Ascending aorta (tissue), 2 donors: ENCODE measurements around the gene NOXA1. TPM values are rescaled to one million over a fixed set of nuclear protein-coding genes. Genes with fewer than 3 reads are reported as not detected.

Experiments used
- DNase-seq, 2 donors: peaks; one replicate each; pipeline ENCODE4 v3.0.0-alpha.2; 2019; ENCODE audit warnings: low spot score in 2 of 2
- H3K27ac ChIP-seq, 2 donors: fragments of 200-600 bp; sonication (generic); one replicate each; pipeline ENCODE4 v1.5.1; 2016 to 2017; ENCODE audit warnings: mild to moderate bottlenecking in 1 of 2
- H3K27me3 ChIP-seq: fragments of 200-600 bp; sonication (generic); one replicate; pipeline ENCODE4 v1.5.1; 2017
- H3K36me3 ChIP-seq, 2 donors: fragments of 200-600 bp; sonication (generic); one replicate each; pipeline ENCODE4 v1.5.1; 2016
- H3K4me1 ChIP-seq, 2 donors: fragments of 200-600 bp; sonication (generic); one replicate each; pipeline ENCODE4 v1.5.1; 2016 to 2017; ENCODE audit warnings: mild to moderate bottlenecking in 1 of 2
- H3K4me3 ChIP-seq, 2 donors: fragments of 200-600 bp; sonication (generic); one replicate each; pipeline ENCODE4 v1.5.1; 2016 to 2017; ENCODE audit warnings: mild to moderate bottlenecking in 1 of 2
- H3K9me3 ChIP-seq, 2 donors: fragments of 200-600 bp; sonication (generic); one replicate each; pipeline ENCODE4 v1.5.1; 2016
- intact Hi-C: fragments of 100-400 bp; cut with DNase I; formaldehyde crosslinking; loops from one replicate; pipeline ENCODE4 v1.15.1; 2023
- total RNA-seq: library from RNA; depleted of rRNA; stranded (reverse); fragments of >200 nt; gene quantifications from one replicate; pipeline ENCODE4 v1.1.0, GENCODE V29; 2016
- TF ChIP-seq, protein P1 (sequence below), 3 experiments: fragments of 200-600 bp in 2 of 3; fragments of 450-650 bp in 1 of 3; sonication (generic) in 2 of 3; IDR thresholded peaks; one replicate each; pipeline ENCODE4 v1.5.1; 2016 to 2019; ENCODE audit warnings: antibody characterized with exemption in 3 of 3, mild to moderate bottlenecking in 1 of 3, moderate library complexity in 1 of 3

Gene NOXA1
- total RNA-seq, 1 donor from 2014 or later = 6.9 TPM

DNA sequence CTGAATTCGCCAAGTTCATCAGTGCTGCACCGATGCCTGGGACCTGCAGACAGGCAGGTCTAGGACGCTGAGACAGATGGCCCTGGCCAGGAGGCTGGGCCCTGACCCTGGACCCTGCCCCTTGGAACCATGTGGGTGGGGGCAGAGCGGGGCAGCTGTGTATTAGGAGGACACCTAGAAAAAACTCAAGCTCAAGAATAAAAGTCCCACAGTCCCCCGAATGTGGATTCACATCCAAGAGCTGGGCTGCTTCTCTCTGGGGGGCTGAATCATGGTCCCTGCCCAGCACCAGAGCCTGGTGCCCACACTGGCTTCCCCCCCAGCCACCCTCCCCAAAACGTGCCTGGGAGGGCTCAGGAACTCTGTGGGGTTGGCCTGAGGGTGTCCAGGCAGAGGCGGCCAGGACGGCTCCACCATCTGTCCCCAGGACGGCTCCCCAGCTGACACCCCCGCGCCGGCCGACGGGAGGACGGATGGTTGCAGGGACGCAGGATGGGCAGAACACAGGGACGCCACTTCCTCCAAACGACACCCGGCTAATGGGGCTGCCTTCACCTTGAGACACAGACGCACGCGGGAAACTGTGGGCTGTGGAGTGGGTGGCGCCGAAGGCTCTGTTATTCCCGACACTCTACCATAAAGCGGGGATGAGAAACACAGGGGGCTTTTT lies 35.2 kb upstream of the NOXA1 start:
- intact Hi-C loops = no loop called here
- Histone ChIP-seq H3K36me3 (peaks cover 4 to 7% of the 10 kb centered on the region in 2 donors), H3K4me1 (no peaks in the 10 kb centered on the region), H3K27me3 (no peaks in the 10 kb centered on the region), H3K9me3 (no peaks in the 10 kb centered on the region), H3K4me3 (no peak overlapping the region), H3K27ac (peak overlapping the region in 1 of 2 donors; percentile 2)
- DNase-seq = no peak
- TF ChIP-seq, protein P1, sequence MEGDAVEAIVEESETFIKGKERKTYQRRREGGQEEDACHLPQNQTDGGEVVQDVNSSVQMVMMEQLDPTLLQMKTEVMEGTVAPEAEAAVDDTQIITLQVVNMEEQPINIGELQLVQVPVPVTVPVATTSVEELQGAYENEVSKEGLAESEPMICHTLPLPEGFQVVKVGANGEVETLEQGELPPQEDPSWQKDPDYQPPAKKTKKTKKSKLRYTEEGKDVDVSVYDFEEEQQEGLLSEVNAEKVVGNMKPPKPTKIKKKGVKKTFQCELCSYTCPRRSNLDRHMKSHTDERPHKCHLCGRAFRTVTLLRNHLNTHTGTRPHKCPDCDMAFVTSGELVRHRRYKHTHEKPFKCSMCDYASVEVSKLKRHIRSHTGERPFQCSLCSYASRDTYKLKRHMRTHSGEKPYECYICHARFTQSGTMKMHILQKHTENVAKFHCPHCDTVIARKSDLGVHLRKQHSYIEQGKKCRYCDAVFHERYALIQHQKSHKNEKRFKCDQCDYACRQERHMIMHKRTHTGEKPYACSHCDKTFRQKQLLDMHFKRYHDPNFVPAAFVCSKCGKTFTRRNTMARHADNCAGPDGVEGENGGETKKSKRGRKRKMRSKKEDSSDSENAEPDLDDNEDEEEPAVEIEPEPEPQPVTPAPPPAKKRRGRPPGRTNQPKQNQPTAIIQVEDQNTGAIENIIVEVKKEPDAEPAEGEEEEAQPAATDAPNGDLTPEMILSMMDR (IDR thresholded peaks at IDR 0.05) = no peak

DNA sequence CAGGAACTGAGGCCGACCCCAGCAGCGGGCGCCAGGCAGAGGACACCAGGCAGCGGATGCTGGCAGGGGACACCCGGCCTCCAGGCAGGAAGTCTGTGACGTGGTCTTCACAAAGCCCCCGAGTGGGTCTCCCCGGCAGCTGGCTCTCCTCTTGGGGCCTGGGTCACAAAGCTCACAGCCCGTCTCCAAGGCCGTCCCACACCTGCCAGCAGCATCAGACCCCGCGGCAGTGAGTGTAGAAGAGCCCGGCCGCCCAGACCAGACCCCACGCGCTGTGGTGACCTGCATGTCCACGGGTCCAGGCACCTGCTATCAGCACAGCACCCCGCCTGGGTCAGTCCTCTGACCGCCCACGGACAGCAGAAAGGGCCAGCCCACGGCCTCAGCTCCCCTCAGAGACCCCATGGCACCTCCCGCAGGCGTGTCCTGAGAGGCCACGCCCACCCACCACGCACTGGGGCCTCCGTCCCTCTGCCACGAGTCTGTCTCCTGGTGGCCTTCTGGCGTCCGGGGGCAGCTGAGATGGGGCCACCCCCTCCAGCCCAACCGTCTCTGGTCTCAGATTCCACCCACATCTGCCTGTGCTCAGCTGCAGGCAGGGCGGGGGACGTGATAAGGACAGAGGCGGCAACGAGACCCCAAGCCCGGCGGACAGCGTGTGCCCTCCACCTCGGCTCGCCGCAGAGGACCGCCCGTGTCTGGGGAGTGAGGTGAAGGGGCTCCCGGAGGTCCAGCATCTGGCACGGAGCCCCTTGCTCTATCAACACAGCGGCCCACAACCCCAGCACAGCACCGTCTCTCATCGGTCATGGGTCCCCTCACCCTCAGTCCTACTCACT lies 34.4 kb upstream of the NOXA1 start:
- H3K27me3 ChIP-seq = no peaks in the 10 kb centered on the region
- no peak overlapping the region for H3K27ac ChIP-seq
- no peak overlapping the region for H3K4me3 ChIP-seq
- H3K9me3 ChIP-seq = no peaks in the 10 kb centered on the region
- TF ChIP-seq, protein P1 (IDR thresholded peaks at IDR 0.05) = no peak
- intact Hi-C loops = no loop called here
- H3K4me1 ChIP-seq = no peaks in the 10 kb centered on the region
- no peak for DNase-seq
- H3K36me3 ChIP-seq = peaks cover 2 to 14% of the 10 kb centered on the region in 2 donors

DNA sequence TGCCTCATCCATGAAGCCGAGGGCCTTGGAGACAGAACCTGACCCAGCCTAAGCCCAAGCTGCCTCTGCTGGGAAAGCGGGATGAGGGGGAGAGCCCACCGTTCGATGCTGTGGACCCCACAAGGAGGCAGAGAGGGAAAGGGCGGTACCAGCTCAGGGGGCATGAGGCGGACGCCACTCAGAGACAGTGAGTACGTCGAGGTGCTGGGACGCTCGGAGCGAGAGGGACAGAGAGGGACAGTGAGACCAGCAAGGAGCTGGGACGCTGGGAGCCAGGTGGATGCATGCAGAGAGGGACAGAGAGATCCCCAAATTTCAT lies 33.8 kb upstream of the NOXA1 start:
- TF ChIP-seq, protein P1 (IDR thresholded peaks at IDR 0.05) = no peak

DNA sequence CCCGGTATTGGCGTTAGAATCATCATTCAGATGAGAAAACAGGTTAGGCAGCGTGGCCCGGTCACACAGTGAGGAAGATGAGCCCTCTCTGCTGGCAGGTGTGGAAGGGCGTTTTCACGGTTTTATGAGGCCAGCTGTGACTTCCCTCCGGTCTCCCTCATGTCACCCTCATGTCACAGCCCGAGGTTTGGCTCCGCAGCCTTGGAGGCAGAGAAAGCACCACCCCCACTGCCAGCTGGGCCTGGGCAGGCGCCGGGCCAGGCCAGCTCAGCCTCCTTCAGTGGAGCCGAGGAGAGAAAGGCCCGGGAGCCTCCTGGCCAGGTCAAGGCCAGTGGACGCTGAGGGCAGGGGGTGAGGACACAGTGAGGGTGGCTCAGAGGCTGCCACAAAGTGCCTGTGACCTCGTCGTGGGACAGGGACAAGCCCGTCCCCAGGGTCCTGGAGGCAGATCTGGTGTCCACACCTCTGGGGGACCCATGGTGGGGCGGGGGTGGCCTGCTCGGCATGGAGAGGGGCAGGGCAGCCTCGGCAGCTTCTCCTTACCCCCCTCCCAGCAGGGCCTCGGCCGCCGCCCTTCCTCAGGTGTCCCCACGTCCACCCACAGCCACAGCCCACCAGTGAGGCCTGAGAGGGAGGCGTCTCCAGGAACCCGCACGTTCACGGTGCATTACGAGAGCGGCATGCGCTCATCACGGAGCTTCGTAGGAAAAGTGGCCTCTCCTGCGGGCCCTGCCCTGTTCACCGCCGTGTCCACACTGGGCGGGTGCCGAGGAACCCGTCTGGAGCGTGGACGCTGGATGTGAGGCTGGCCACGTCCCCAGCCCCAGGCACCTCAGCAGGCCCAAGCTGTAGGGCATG lies 32.4 kb upstream of the NOXA1 start:
- H3K4me3 ChIP-seq = no peak overlapping the region
- no peaks in the 10 kb centered on the region for H3K27me3 ChIP-seq
- TF ChIP-seq, protein P1 (IDR thresholded peaks at IDR 0.05) = no peak
- intact Hi-C loops = no loop called here
- no peaks in the 10 kb centered on the region for H3K4me1 ChIP-seq
- no peaks in the 10 kb centered on the region for H3K9me3 ChIP-seq
- peaks cover 0 to 20% of the 10 kb centered on the region in 2 donors for H3K36me3 ChIP-seq
- no peak for DNase-seq
- peak overlapping the region; percentile 6 to 61 for H3K27ac ChIP-seq

More for the DNA sequence above, 33.8 kb upstream of the NOXA1 start:
- H3K27ac ChIP-seq = no peak overlapping the region
- H3K4me1 ChIP-seq = no peaks in the 10 kb centered on the region
- H3K9me3 ChIP-seq = no peaks in the 10 kb centered on the region
- DNase-seq = no peak
- no peak overlapping the region for H3K4me3 ChIP-seq
- H3K36me3 ChIP-seq = peaks cover 2 to 14% of the 10 kb centered on the region in 2 donors
- H3K27me3 ChIP-seq = no peaks in the 10 kb centered on the region
- intact Hi-C loops = no loop called here

DNA sequence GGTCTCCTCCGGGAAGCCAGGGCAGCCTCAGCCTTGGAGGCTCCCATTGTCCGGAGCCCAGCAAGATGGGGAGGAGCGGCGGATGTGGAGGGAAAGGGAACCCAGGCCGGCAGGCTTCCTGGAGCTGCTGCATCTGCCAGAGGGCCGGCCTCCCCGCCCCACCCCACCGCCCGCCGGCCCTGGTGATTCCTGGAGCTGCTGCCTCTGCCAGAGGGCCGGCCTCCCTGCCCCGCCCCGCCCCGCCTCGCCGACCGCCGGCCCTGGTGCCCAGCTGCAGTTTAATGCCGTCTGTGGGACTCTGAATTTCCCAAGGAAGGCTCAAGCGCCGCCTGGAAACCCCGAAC lies 31.8 kb upstream of the NOXA1 start:
- H3K36me3 ChIP-seq = peaks cover 0 to 20% of the 10 kb centered on the region in 2 donors

More for the DNA sequence above, 31.8 kb upstream of the NOXA1 start:
- intact Hi-C loops = no loop called here
- H3K4me1 ChIP-seq = no peaks in the 10 kb centered on the region
- no peaks in the 10 kb centered on the region for H3K9me3 ChIP-seq
- no peak overlapping the region for H3K4me3 ChIP-seq
- TF ChIP-seq, protein P1 (IDR thresholded peaks at IDR 0.05) = no peak
- DNase-seq = no peak
- no peaks in the 10 kb centered on the region for H3K27me3 ChIP-seq
- peak overlapping the region in 1 of 2 donors; percentile 61 for H3K27ac ChIP-seq
